Fibroblast of villous mesenchyme (primary cell): ENCODE results near the gene GYS2. TPM values are rescaled to one million over a fixed set of nuclear protein-coding genes. Genes with fewer than 3 reads are reported as not detected.

ENCODE experiments used
- DNase-seq: peaks from one replicate; pipeline ENCODE4 v3.0.0-alpha.2; 2010; ENCODE audit warnings: low read depth
- H3K4me3 ChIP-seq: 2 replicates; pipeline ENCODE4 v1.5.1; 2011; ENCODE audit warnings: low read depth, mild to moderate bottlenecking, low read length
- CTCF ChIP-seq: IDR thresholded peaks from 2 replicates; pipeline ENCODE4 v1.5.1; 2012; ENCODE audit warnings: low read depth, mild to moderate bottlenecking, low read length; ENCODE audit not compliant: insufficient read depth
- total RNA-seq: library from RNA; depleted of rRNA; stranded (reverse); fragments of >200 nt; gene quantifications from 2 replicates; pipeline ENCODE4 v1.2.3, GENCODE V29; 2012

The GYS2 gene
- total RNA-seq, 1 donor: not detected

DNA sequence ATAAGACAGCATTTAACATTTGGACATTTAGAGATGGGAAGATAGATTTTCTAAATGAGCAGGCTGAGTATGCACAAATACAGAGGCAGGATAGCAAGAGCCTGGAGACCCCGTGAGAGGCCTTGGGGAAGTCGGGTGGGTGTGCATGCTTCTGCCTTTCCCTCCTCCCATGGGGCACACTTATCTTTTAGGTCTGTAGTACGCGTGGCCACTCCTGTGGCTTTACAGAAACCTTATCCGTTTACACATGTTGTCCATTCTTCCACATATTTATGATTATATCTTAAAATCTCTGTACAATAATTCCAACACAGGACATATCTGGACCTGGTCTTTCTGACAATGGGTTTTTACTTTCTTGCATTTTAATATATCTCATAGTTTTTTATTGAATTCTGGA is 33.6 kb downstream of the GYS2 start:
- no peak for TF ChIP-seq CTCF
- DNase-seq: no peak
- no peak overlapping the region for H3K4me3 ChIP-seq

GRCh38 chr12:21568115-21568514 is 36.5 kb downstream of the GYS2 start:
- H3K4me3 ChIP-seq: no peak overlapping the region
- TF ChIP-seq CTCF: no peak
- no peak for DNase-seq

- no peak for TF ChIP-seq CTCF
- no peak for DNase-seq
- H3K4me3 ChIP-seq: no peak overlapping the region
These were observed 37.7 kb downstream of the GYS2 start for GRCh38 chr12:21566907-21567394.

DNA sequence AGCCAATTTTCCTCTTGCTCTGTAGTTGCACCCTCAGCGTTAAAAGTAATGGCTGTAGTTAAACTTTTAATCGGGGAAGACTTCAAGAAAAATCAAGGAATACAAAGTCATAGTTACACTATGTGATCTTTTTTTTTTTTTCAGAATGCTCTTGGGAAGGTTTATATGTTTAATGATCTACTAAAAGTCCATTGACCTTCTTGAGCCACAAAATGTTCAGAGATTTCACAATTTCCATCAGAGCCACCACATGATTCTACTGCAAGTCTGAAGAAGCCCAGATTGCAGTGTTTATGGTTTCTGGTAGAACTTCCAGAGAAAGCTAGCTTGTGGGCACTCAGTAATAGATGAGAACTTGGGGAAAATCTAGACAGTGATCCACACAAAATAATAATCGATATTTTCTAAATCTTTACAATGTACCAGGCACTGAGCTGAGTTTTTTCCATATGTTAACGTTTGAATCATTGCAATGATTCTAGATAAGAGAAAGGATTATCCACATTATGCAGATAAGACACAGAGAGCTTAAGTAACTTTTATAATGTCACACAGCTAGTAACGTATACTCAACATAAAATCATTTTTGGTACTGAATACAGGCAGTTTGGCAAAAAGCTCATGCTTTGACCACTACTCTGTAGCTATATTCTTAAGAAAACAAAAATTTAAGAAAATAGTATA is 38.3 kb downstream of the GYS2 start:
- DNase-seq: peak; percentile 18
- H3K4me3 ChIP-seq: no peak overlapping the region
- no peak for TF ChIP-seq CTCF

DNA sequence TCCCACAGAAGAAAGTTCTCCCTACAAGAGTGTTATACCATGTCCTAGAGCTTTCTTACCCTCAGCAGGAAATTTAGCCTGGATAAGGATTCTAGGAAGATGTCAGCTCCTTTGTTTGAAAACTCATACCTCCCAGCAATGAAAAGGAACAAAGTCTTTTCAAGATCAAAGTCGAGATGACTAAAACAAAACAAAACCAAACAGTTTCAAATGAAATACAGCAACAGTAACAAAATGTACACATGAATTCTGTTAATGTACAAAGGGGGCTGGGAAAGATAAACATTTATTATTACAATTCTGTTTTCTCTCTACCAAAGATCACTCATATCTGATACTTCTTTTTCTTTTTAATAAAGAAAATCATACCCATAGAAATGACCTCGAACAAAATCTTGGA is 41.8 kb downstream of the GYS2 start:
- TF ChIP-seq CTCF: no peak
- no peak overlapping the region for H3K4me3 ChIP-seq
- DNase-seq: no peak

DNA sequence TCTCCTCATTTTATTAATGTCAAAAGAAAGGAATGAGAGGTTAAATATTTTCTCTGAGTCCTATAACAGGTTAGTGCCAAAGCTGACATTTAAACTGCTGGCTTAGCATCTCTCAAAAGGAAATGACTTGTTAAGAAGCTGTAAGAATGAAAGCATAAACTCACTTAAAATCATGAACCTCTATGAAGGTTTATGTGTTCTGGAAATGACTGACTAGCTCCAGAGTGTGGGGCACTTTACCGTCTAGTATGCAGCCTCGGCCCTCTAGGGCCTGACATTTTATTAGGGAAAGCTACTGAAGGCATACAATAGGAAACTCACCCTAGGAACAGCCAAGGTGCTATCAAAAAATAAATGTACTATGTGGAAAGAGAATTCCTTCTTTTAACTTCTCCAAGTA is 43.5 kb downstream of the GYS2 start:
- no peak overlapping the region for H3K4me3 ChIP-seq
- no peak for TF ChIP-seq CTCF
- no peak for DNase-seq
